Aorta (tissue), 5 donors: Measurements from ENCODE around the gene RBP3. TPM values are rescaled to one million over a fixed set of nuclear protein-coding genes. Genes with fewer than 3 reads are reported as not detected.

ENCODE experiments used
- ATAC-seq: fragments of 200-7000 bp; cut with Tn5 transposase; one replicate; pipeline ENCODE4 v1.9.1; 2022; ENCODE audit warnings: moderate library complexity; ENCODE audit not compliant: low FRiP score
- DNase-seq, 2 donors: peaks; one replicate each; pipeline ENCODE4 v3.0.0-alpha.2; 2020
- H3K27ac ChIP-seq, 2 donors: one replicate each; pipeline ENCODE4 v1.5.1; 2013; ENCODE audit warnings: low read length in 2 of 2, mild to moderate bottlenecking in 2 of 2, moderate library complexity in 2 of 2, control low read depth in 1 of 2, inconsistent platforms in 1 of 2, low read depth in 1 of 2
- H3K27me3 ChIP-seq, 2 donors: one replicate each; pipeline ENCODE4 v1.6.1; 2013; ENCODE audit warnings: control low read depth in 1 of 2, low read length in 1 of 2, mild to moderate bottlenecking in 1 of 2, moderate library complexity in 1 of 2; ENCODE audit not compliant: insufficient read depth in 2 of 2, control insufficient read depth in 1 of 2
- H3K36me3 ChIP-seq, 2 donors: one replicate each; pipeline ENCODE4 v1.6.1; 2013; ENCODE audit warnings: control low read depth in 1 of 2, low read length in 1 of 2, mild to moderate bottlenecking in 1 of 2; ENCODE audit not compliant: insufficient read depth in 2 of 2, control insufficient read depth in 1 of 2
- H3K4me1 ChIP-seq, 2 donors: one replicate each; pipeline ENCODE4 v1.6.1; 2013; ENCODE audit warnings: low read length in 2 of 2, control low read depth in 1 of 2, mild to moderate bottlenecking in 1 of 2, moderate library complexity in 1 of 2; ENCODE audit not compliant: insufficient read depth in 2 of 2, control insufficient read depth in 1 of 2
- H3K4me3 ChIP-seq, 2 donors: one replicate each; pipeline ENCODE4 v1.5.1; 2013; ENCODE audit warnings: low read length in 2 of 2, control low read depth in 1 of 2, mild to moderate bottlenecking in 1 of 2
- H3K9me3 ChIP-seq: one replicate; pipeline ENCODE4 v1.6.1; 2013; ENCODE audit warnings: mild to moderate bottlenecking, low read length; ENCODE audit not compliant: control insufficient read depth
- WGBS, 2 donors: extraction: QIAGEN DNeasy Blood & Tissue Kit; methylation state at CpG; one replicate each; pipeline ENCODE4 v1.1.7; 2013; 5-methylcytosine and 5-hydroxymethylcytosine counted together
- intact Hi-C, 2 donors: fragments of 100-400 bp; cut with DNase I; formaldehyde crosslinking; loops; one replicate each; pipeline versions ENCODE4 v1.14.2 to v1.15.0; 2022
- polyA plus RNA-seq, 2 donors: library from polyadenylated mRNA; stranded (reverse); fragments of 200-250 nt; gene quantifications; one replicate each; pipeline ENCODE4 v1.2.3, GENCODE V29; 2013
- total RNA-seq, 2 donors: library from RNA; stranded (reverse); fragmentation: NEBNext Ultra II Directional; extraction: Animal tissue kit (Norgen Biotek cat#: 25700); gene quantifications; one replicate each; pipeline ENCODE4 v1.2.1, GENCODE V29; 2021
- donor health status: healthy with polysubstance abuse.
- donor health status: Bipolar disorder and iron deficiency.
- donor health status: DM: no; HTN: no; CAD: no.
- donor health status: DM: no; HTN: no; CAD: no.
- donor health status: DM: yes; HTN: yes; CAD: no.

Gene RBP3
- total and polyA plus RNA-seq, 4 donors, result not detected

GRCh38 chr10:47306387-47307210, 41.6 kb upstream of the RBP3 start:
- H3K27ac ChIP-seq, result no peak overlapping the region
- no peaks in the 10 kb centered on the region for H3K27me3 ChIP-seq
- H3K4me1 ChIP-seq, result no peaks in the 10 kb centered on the region
- DNase-seq (no peak), ATAC-seq (no peak)
- intact Hi-C loops, result loop anchor here in 1 of 2 donors (10.0 kb wide), 1 partner anchor 142 kb away; no protein-coding TSS in a partner anchor
- H3K9me3 ChIP-seq, result no peaks in the 10 kb centered on the region
- H3K36me3 ChIP-seq, result no peaks in the 10 kb centered on the region
- no peak overlapping the region for H3K4me3 ChIP-seq
- WGBS, 2 donors, result 90 to 92% methylated on average over 10 of the region's 10 CpGs

DNA sequence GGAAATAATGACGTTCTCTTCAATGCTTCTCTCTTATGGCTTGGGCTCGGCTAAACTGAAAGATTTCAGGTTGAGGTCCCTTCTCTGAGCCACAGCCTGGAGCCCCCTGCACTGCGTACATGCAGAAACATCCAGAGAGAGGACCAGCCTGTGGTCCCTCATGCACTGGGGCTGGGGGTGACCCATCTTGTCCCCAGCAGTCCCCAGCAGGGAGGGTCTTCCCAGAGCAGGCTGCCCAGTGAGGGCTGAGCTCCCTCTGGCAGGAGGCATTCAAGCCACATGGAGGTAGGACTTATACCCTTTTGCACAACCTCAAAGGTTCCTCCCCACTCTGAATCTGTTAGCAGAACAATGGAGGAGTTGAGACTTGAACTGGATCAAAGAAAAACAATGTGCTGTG, 40.8 kb upstream of the RBP3 start:
- H3K4me3 ChIP-seq, result no peak overlapping the region
- no peak for DNase-seq
- intact Hi-C loops, result loop anchor here in 1 of 2 donors (10.0 kb wide), 1 partner anchor 143 kb away; no protein-coding TSS in a partner anchor
- no peaks in the 10 kb centered on the region for H3K4me1 ChIP-seq
- H3K27me3 ChIP-seq, result no peaks in the 10 kb centered on the region
- no peaks in the 10 kb centered on the region for H3K9me3 ChIP-seq
- no peak for ATAC-seq
- 92 to 94% methylated on average over 3 of the region's 3 CpGs for WGBS, 2 donors
- no peak overlapping the region for H3K27ac ChIP-seq
- H3K36me3 ChIP-seq, result no peaks in the 10 kb centered on the region

DNA sequence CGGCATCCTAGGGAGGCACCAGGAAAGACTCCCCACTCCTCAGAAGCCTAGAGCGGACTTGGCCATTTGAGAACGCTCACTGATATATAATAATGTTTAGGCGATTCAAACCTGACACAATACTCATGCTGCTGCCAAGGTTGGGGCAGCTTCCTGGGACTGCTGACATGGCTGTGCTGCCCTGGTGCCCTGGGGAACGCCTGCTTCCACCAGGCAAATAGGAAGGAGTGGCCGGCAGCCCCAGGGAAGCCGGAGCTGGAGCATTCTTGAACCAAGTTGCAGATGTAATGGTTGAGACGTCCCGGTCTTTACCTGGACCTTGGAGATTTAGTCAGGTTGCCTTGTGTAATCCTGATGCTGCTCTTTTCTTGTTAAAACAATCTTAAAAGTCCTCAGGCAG, 39.4 kb upstream of the RBP3 start:
- WGBS, 2 donors, result 72 to 82% methylated on average over 9 of the region's 9 CpGs
- intact Hi-C loops, result loop anchor here in 1 of 2 donors (10.0 kb wide), 1 partner anchor 144 kb away; no protein-coding TSS in a partner anchor
- DNase-seq (no peak), ATAC-seq (no peak)
- Histone ChIP-seq H3K4me1 (no peaks in the 10 kb centered on the region), H3K36me3 (no peaks in the 10 kb centered on the region), H3K4me3 (no peak overlapping the region), H3K9me3 (no peaks in the 10 kb centered on the region), H3K27me3 (no peaks in the 10 kb centered on the region), H3K27ac (no peak overlapping the region)

DNA sequence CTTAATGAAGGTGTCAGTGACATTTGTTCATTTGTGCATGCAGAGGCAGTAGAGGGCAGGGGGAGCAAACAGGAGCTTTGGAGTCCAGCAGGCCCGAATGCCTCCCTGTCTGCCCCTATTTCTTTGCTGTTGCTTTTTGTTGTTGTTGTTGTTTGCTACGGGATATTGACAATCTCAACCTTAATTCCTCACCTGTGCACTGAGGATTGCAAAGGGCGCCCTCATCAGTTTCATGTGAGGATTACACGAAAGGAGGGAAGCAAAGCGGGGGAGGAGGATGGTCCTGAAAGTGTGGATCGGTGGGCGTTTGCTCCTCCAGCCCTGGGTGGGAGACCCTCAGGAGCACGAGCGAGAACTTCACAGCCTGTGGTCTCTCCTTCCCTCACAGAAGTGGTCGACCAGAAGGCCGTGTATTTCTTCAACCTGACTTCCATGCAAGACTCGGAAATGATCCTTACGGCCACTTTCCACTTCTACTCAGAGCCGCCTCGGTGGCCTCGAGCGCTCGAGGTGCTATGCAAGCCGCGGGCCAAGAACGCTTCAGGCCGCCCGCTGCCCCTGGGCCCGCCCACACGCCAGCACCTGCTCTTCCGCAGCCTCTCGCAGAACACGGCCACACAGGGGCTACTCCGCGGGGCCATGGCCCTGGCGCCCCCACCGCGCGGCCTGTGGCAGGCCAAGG, 38.6 kb upstream of the RBP3 start:
- intact Hi-C loops, result loop anchor here (5.0 to 10.0 kb wide), 2 partner anchors 145 to 282 kb away; no protein-coding TSS in a partner anchor
- no peak overlapping the region for H3K4me3 ChIP-seq
- H3K36me3 ChIP-seq, result no peaks in the 10 kb centered on the region
- no peaks in the 10 kb centered on the region for H3K27me3 ChIP-seq
- H3K27ac ChIP-seq, result no peak overlapping the region
- no peak for ATAC-seq
- WGBS, 2 donors, result 90% methylated on average over 34 of the region's 34 CpGs
- H3K9me3 ChIP-seq, result no peaks in the 10 kb centered on the region
- no peak for DNase-seq
- no peaks in the 10 kb centered on the region for H3K4me1 ChIP-seq

DNA sequence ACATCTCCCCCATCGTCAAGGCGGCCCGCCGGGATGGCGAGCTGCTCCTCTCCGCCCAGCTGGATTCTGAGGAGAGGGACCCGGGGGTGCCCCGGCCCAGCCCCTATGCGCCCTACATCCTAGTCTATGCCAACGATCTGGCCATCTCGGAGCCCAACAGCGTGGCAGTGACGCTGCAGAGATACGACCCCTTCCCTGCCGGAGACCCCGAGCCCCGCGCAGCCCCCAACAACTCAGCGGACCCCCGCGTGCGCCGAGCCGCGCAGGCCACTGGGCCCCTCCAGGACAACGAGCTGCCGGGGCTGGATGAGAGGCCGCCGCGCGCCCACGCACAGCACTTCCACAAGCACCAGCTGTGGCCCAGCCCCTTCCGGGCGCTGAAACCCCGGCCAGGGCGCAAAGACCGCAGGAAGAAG, 38.1 kb upstream of the RBP3 start:
- intact Hi-C loops, result loop anchor here in 1 of 2 donors (5.0 kb wide), 1 partner anchor 283 kb away; no protein-coding TSS in a partner anchor
- no peaks in the 10 kb centered on the region for H3K27me3 ChIP-seq
- no peaks in the 10 kb centered on the region for H3K9me3 ChIP-seq
- DNase-seq, result no peak
- 96 to 97% methylated on average over 37 of the region's 37 CpGs for WGBS, 2 donors
- no peak for ATAC-seq
- H3K4me1 ChIP-seq, result no peaks in the 10 kb centered on the region
- no peak overlapping the region for H3K27ac ChIP-seq
- H3K4me3 ChIP-seq, result no peak overlapping the region
- H3K36me3 ChIP-seq, result no peaks in the 10 kb centered on the region

DNA sequence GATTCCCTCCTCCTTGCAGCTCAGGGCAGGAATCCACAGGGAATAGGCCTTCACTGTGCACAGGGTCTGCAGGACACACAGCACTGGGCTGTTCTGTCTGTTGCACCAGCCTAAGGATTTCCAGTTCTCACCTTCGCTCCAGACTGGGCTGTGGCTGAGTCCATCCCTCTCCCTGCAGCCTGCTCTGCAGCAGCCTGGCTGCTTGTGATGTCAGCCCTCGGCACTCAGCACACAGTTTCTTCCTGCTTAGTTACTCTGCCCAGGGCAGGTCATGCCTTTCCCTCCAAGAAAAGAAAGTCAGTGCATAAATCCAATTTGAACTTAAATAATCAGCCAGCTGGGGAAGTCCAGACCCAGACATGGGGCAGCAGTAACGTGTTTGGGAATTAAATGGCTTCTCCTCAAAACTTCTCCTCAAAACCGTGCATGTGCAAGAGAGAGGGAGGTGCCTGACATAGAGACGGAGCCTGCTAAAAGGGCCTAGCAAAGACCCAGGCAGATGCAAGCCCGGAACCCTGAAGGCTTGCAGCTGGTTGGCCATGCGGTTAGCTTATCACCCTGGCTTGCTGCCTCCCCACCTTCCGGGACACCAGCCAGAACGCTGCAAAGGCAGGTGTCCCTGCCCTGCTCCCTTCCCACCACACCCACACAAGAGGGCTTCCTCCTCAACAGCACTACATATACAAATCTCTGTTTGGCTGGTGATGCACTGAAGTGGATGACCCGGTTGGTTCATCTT, 36.8 kb upstream of the RBP3 start:
- no peaks in the 10 kb centered on the region for H3K36me3 ChIP-seq
- H3K27ac ChIP-seq, result no peak overlapping the region
- no peaks in the 10 kb centered on the region for H3K9me3 ChIP-seq
- intact Hi-C loops, result loop anchor here in 1 of 2 donors (5.0 kb wide), 1 partner anchor 284 kb away; no protein-coding TSS in a partner anchor
- 34 to 35% methylated on average over 10 of the region's 10 CpGs for WGBS, 2 donors
- H3K27me3 ChIP-seq, result no peaks in the 10 kb centered on the region
- no peak overlapping the region for H3K4me3 ChIP-seq
- no peaks in the 10 kb centered on the region for H3K4me1 ChIP-seq
- ATAC-seq (no peak), DNase-seq (no peak)

DNA sequence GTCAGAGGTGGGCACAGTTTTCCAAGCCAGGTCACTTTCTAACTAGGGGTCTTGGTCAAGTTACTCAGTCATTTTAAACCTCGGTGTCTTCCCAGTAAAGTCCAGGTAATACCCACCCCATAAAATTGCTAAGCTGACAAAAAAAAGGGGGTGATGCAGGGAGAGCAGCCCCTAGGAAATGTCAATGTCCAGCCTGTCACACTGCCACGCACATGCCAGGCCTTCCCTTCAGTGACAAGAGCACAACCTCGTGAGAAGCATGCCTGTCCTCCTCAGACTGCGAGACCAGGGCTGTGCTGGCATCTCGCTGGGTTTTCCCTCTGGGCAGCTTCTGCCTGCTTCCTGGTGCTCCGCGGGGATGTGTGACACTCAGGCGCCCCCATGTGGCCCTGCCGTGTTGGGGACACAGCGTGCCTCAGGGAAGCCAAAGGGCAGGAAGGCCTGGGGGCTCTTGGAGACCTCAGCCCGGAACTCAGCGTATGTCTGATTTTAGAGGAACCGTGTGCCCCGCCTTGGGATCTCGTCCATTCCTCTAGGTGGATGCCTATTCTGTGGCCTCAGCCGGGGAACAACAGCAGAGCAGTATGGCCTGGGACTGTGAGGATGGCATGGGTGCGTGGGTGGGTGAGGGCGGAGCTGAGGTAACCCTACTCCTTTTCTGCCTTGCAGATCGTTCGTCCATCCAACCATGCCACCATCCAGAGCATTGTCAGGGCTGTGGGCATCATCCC, 36.1 kb upstream of the RBP3 start:
- Histone ChIP-seq H3K27me3 (no peaks in the 10 kb centered on the region), H3K27ac (no peak overlapping the region), H3K4me3 (no peak overlapping the region), H3K9me3 (no peaks in the 10 kb centered on the region), H3K4me1 (no peaks in the 10 kb centered on the region), H3K36me3 (no peaks in the 10 kb centered on the region)
- WGBS, 2 donors, result 26 to 30% methylated on average over 20 of the region's 20 CpGs
- intact Hi-C loops, result loop anchor here (1.0 to 5.0 kb wide), 4 partner anchors 265 to 289 kb away; no protein-coding TSS in a partner anchor
- ATAC-seq (peak; percentile 92), DNase-seq (peak; percentile 90 to 95)

GRCh38 chr10:47312663-47312995, 35.5 kb upstream of the RBP3 start:
- ATAC-seq (no peak), DNase-seq (no peak)
- Histone ChIP-seq H3K27me3 (no peaks in the 10 kb centered on the region), H3K36me3 (no peaks in the 10 kb centered on the region), H3K27ac (no peak overlapping the region), H3K4me1 (no peaks in the 10 kb centered on the region), H3K4me3 (no peak overlapping the region), H3K9me3 (no peaks in the 10 kb centered on the region)
- 84 to 87% methylated on average over 7 of the region's 7 CpGs for WGBS, 2 donors
- intact Hi-C loops, result loop anchor here (1.0 to 5.0 kb wide), 4 partner anchors 265 to 290 kb away; no protein-coding TSS in a partner anchor
